ENCODE measurements around the gene WDR81.
"Not testable (repeated sequence)": the region's sequence is repeated elsewhere in the genome, so short reads cannot be mapped to it uniquely, and the experiment has no call there.

WDR81 gene

DNA sequence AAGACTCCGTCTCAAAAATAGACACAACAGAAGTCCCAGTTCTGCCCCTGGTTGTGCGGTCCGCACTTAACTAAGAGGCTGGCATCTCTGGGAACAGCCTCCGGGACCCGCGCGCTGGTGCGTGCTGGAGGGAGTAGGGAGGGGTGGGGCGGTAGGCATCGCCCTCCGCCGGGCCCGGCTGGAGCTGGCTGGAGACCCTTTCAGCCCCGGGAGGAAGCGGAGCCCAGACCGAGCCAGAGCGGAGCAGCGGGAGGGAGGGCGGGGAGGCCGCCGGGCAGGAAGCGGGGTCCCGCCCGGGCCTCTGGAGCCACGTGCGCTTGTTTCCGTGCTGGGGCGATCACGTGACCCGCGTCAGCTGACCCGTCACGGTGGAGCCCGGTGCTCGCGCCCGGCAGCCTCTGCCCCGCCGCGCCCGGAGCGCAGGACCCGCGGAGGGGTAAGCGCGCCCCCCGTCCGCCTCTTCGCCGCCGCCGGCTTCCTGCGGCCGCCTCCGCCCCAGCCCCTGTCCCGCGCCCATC is at the start of gene WDR81:
WDR81 (plus strand) TSS at position 354 of the 518 bp plus-strand sequence. CDS start 256 bp downstream, outside the sequence.
- peak; percentile 75 to 78 (median 76) for DNase-seq (ENCODE audit: low read depth in 3 of 3)

DNA sequence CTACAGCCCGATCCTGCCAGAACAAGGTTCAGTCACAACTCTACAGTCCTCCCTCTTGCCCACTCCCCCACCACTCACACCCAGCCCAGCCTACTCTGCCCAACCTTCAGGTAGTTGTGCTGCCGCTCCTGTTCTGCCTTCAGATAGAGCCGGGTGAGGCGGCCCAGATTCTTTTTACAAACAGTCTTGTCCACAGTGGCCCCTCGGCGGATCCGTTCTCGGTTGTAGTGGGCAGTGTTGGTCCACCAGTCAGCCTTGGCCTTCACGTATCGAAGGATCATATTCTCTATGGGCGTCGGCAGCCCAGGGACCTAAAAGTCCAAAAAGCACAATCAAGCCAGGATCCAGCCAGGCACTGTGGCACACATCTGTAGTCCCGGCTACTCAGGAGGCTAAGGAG is 48.1 kb upstream of the WDR81 start:
- DNase-seq (ENCODE audit: low read depth in 3 of 3), result no peak

DNA sequence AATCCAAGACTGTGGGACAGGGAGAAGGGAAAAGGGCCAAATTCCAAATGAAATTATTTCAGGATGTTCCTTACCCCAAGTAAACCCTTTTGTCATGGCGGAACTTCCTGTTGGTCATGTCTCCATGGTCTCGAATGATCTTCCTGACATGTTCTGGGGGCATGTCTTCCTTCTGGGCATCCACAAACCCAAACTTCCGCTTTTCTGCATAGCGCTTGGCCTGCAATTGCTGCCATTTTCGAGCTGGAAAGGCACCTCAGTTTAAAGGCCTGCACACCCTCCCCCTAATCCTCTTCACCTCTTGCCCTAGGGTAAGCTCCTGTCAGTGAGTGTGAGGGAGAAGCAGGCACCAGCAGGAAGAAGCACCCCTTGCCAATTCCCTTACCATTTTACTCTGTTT is 41.0 kb upstream of the WDR81 start:
- DNase-seq (ENCODE audit: low read depth in 3 of 3), result no peak

DNA sequence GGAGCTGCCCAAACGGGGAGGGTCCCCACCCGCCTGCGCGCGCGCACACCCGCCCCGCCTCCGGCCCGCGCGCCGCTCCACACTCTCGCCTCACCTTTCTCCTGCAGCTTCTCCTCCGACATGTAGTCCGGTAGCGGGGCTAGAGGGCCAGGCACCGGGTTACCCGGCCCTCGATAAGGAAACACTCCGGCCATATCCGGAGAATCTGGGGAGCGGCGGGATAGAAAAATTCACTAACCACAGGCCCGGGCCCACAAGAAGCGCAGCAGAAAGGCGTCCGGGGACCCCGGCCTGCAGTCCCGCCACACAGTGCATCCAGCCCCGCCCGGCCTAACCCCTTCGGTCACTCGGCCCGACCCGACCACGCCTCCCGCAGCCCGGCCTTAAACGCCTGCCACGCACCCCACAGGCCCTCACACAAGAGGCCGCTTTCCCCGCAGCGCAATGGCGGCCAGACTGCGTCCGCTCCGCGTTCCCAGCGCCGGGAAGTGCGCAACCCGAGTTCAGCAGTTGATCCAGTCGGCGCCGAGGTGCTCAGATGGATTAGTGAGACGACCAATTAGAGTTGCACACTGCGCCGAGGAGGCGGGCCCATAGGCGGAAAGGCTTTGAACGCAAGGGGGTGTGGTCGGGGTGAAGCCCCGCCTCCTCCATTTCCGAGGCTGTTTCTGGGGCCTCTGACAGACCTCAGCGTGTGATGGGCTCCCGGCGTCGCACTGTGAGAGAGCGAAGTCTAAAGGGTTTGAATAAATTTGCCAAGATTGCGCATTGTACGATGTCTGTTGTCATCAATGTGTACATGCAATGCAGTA is 39.9 kb upstream of the WDR81 start, which contains the start of gene PRPF8:
PRPF8 (minus strand) TSS at position 490 of the 812 bp plus-strand sequence; CDS start at position 194, 296 bp downstream.
- DNase-seq (ENCODE audit: low read depth in 3 of 3), result peak; percentile 92 to 96 (median 95)

GRCh38 chr17:1686086-1686485 is 38.4 kb upstream of the WDR81 start:
- no peak for DNase-seq (ENCODE audit: low read depth in 3 of 3)

GRCh38 chr17:1688405-1688804 is 36.1 kb upstream of the WDR81 start:
- DNase-seq (ENCODE audit: low read depth in 3 of 3), result not testable (repeated sequence)

GRCh38 chr17:1690544-1691221 is 33.8 kb upstream of the WDR81 start:
- DNase-seq (ENCODE audit: low read depth in 3 of 3), result no peak

GRCh38 chr17:1693339-1693738 is 31.2 kb upstream of the WDR81 start:
- DNase-seq (ENCODE audit: low read depth in 3 of 3), result no peak

DNA sequence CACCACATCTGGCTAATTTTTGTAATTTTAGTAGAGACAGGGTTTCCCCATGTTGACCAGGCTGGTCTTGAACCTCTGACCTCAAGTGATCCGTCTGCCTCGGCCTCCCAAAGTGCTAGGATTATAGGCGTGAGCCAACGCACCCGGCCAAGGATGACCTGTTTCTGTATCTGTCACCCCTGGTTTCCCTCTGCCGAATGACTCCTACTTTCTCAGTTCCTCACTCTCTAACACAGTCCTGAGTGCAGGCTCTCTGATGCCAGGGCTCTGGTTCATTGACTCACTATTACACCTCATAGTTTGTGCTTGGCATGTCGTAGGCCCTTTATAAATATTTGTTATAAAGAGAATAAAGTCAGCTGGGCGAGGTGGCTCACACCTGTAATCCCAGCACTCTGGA is 29.1 kb upstream of the WDR81 start:
- no peak for DNase-seq (ENCODE audit: low read depth in 3 of 3)

DNA sequence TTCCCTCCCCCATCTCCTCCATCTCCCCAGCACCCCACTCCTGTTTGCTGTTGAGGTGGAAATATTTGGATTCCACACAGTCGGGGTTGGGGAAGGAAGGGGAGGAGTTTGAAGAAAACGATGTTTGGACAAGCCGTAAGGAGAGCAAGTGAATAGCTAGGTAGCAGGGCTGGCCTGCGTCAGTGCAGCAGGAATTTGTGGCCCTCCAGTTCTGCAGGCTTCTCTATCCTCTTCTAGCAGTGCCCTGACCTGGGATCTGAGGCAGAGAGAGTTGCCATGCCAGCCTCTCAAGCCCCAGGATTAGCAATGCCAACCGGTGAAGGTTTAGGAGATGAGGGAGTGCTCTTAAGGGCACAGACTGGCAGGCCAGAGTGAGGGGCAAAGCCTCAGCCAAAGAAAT is 26.8 kb upstream of the WDR81 start:
- no peak for DNase-seq (ENCODE audit: low read depth in 3 of 3)

GRCh38 chr17:1699891-1700290 is 24.6 kb upstream of the WDR81 start:
- DNase-seq (ENCODE audit: low read depth in 3 of 3), result not testable (repeated sequence)

- DNase-seq (ENCODE audit: low read depth in 3 of 3), result no peak
Measured at GRCh38 chr17:1703063-1703462, 21.4 kb upstream of the WDR81 start.

DNA sequence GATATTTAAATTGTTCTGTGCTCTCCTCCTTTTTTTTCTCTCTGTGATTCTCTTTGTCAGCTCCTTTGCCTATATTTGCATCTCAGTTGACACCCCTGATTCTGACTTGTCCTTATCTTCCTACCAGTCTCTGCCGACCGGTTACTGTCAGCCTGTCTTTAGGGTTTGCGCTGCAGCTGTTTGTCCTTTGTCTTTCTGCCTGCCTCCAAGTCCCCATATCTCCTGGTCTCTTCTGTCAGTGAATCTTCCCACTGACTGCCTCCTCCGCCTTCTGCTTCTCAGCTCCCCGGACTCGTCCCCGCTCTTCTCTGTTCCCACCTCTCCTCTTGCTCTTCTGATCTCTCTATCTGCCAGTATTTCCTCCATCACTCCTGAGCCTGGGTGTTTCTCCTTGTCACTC is 19.5 kb upstream of the WDR81 start:
- DNase-seq (ENCODE audit: low read depth in 3 of 3), result no peak

GRCh38 chr17:1707107-1707506 is 17.4 kb upstream of the WDR81 start:
- no peak for DNase-seq (ENCODE audit: low read depth in 3 of 3)

DNA sequence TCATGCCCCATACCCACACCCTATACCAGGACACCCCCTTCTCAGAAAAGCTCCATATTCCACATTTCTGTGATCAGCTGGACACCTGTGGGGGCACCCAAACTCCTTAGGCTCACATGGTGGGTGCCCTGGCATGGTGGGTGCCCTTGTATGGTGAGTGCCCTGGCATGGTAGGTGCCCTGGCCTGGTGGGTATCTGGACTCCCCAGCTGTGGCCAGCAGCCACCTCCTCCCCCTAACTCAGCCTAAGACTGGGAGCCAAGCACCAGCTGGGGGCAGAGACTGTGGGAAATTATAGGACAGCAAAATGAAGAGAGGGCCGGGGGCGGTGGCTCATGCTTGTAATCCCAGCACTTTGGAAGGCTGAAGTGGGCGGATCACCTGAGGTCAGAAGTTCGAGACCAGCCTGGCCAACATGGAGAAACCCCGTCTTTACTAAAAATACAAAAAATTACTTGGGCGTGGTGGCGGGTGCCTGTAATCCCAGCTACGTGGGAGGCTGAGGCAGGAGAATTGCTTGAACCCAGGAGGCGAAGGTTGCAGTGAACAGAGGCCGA is 15.6 kb upstream of the WDR81 start:
- not testable (repeated sequence) for DNase-seq (ENCODE audit: low read depth in 3 of 3)

DNA sequence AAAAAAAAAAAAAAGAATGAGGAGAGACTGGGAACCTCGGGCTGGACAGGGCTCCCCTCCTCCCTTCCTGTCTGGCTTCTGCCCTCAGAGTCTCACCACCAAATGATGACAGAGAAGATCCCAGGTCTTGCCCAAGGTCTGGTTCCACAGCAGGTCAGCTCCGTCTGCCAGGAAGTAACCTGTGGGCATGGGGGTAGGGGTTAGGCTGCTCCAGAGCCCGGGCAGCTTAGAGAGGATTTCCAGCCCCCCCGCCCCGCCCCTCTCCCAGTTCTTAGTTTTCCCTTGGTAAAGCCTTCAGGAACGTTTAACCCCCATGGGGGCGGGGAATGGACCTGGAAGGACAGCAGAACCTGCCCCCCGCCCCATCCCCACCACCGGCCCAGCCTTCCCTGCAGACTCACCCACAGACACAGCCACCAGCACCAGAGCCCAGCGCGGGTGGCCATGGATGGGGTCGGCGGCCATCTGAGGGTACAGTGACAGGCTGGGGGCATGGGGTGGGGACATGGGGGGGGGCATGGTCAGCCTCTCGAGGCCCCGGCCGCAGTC is 15.0 kb upstream of the WDR81 start:
- DNase-seq (ENCODE audit: low read depth in 3 of 3), result no peak

DNA sequence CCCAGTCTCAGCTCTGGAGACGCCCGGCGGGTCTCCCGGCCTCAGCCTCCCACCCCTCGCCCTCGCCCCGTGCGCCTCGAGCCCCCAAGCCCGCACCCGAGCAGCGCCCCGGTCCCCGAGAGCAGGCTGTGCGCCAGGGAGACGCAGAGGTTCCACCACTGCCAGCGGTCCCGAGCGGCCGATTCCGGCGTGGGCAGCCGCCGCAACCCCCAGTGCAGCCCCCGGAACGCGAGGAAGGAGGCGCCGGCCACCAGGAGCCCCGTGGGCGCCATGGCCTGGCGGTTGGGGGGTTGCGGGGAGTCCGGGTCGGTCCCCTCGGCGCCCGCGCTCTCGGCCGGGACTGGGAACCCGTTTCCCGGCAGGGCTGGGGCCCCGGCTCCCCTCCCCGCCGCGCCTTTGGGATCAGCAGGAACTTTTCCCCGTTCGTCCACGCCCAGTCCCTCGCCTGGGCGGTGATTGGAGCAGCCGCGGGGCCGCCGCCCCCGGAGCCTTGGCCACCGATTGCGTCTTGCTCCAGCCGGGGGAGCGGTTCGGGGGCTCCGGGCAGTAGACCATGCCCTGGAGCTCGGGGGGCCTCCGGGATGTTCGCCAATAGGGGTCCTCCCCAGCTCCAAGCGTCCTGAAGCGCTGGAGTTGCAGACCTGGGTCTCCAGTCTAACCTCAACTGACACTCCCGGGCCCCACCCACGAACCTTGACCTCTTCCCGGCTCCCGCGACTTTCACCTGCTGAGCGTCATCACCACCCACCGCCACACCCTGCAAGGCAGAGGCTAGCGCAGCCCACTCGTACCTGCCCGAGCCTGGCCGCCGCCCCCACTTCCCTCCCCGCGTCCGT is 14.3 kb upstream of the WDR81 start, which contains the start of gene TLCD2:
TLCD2 (minus strand) TSS at position 407 of the 836 bp plus-strand sequence; CDS start at position 272, 135 bp downstream.
- DNase-seq (ENCODE audit: low read depth in 3 of 3), result no peak

DNA sequence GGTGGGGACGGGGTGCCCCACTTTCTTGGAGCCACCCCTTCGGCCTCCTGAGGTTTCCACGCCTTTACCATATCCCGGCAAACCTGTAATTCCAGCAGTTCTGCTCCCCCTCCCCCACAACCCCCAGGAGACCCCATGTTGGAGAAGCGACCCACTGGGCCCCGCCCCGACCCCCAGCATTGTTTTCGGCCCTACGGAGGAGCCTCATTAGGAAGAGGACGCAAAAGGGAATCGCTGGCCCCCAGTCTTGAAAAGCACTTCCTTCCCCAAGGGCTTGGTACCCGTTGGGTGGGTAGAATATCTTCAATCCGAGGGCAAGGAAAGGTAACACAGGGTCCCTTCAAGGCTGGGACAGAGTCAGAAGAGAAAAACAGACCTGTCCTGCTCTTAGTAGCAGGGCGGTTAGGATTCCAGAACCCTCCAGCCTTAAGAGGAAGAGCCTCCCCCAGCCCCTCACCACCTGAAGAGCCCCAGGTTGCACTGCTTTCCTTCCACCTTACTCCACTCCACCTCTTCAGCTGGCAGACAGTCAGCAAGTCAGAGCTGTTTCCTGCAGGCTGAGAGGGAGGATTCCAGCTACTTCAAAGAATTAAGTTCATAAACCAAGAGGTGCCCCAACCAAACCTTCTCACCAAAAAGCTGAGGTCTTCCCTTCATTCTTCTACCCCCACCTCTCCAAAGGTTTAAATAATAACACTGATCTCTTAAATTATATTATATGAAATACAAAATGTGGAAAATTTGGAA is 13.5 kb upstream of the WDR81 start:
- DNase-seq (ENCODE audit: low read depth in 3 of 3), result no peak

GRCh38 chr17:1711804-1712203 is 12.7 kb upstream of the WDR81 start:
- DNase-seq (ENCODE audit: low read depth in 3 of 3), result no peak

DNA sequence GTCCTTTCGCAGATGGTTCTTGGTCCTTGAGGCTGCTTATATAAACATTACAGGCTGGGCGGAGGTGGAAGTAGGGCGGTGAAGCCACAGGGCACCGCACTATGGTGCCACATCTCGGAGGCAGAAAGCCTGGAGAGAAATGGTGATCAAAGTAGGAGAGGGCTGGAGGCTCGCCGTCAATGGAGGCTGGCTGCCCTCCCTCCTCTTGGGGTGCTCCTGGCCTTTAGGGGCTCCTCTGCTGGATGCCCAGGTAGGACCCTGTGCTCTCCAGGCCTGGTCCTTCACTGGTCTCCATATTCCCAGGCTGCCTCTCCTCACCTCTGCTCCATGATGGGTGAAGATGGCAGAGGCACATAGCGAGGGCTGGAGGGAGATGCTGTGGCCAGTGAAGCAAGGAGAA is 12.2 kb upstream of the WDR81 start:
- DNase-seq (ENCODE audit: low read depth in 3 of 3), result no peak
